Neuron (in vitro differentiated cells): Measurements from ENCODE around the gene TMEM186.
"Not testable (repeated sequence)": the region's sequence is repeated elsewhere in the genome, so short reads cannot be mapped to it uniquely, and the experiment has no call there.

ENCODE experiments used
- H2AFZ ChIP-seq: one replicate; pipeline ENCODE4 v1.6.1; 2013; ENCODE audit warnings: low read depth, mild to moderate bottlenecking, inconsistent platforms, low read length, moderate library complexity
- H3K27me3 ChIP-seq: one replicate; pipeline ENCODE4 v1.6.1; 2013; ENCODE audit warnings: low read length; ENCODE audit not compliant: insufficient read depth
- H3K36me3 ChIP-seq: one replicate; pipeline ENCODE4 v1.6.1; 2013; ENCODE audit warnings: low read length; ENCODE audit not compliant: insufficient read depth
- H3K4me1 ChIP-seq: one replicate; pipeline ENCODE4 v1.6.1; 2013; ENCODE audit warnings: low read length; ENCODE audit not compliant: insufficient read depth
- H3K4me3 ChIP-seq: 2 replicates; pipeline ENCODE4 v1.5.1; 2013; ENCODE audit warnings: mild to moderate bottlenecking, low read length, moderate library complexity
- H3K9me3 ChIP-seq: one replicate; pipeline ENCODE4 v1.6.1; 2013; ENCODE audit warnings: low read length

The TMEM186 gene

DNA sequence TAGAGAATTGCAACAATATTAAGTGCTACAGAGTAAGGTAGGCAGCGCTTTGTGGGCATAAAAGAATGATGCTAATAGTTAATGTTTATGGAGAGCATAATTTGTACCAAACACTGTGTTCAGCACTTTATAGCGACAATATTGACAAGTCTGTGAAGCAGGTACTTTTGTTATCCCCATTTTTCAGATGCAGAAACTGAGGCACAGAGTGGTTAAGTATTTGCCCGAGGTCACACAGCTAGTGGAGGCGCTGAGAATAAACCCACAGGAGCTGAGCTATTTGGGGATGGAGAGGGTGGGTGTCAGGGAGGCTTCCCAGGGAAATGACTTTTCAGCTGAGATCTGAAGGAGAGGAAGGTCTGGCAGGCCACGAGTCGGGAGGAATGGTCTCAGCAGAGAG lies 39.4 kb downstream of the TMEM186 start:
- Histone ChIP-seq H3K4me3 (no peak overlapping the region), H3K9me3 (no peaks in the 10 kb centered on the region), H3K4me1 (no peaks in the 10 kb centered on the region), H3K36me3 (peaks cover 76% of the 10 kb centered on the region), H2AFZ (no peak overlapping the region), H3K27me3 (no peaks in the 10 kb centered on the region)

DNA sequence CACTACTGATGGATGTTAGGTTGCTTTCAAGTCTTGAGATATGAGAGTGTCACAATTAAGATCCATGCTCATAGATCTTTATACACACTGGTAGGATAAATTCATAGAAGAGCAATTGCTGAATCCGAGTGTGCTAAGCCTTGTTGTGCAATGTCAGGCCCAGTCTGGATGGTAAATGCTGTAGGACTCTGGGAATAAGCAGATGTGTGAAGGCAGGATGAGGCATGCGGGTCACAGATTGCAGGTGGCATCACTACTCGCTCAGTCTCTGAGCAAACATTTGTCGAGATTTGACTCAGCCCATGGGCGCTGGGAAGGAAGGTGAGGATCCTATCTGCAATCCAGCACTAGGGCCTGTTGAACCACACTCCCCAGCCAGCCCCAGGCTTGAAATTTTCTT lies 40.7 kb downstream of the TMEM186 start:
- peaks cover 78% of the 10 kb centered on the region for H3K36me3 ChIP-seq
- H2AFZ ChIP-seq, result no peak overlapping the region
- H3K9me3 ChIP-seq, result no peaks in the 10 kb centered on the region

DNA sequence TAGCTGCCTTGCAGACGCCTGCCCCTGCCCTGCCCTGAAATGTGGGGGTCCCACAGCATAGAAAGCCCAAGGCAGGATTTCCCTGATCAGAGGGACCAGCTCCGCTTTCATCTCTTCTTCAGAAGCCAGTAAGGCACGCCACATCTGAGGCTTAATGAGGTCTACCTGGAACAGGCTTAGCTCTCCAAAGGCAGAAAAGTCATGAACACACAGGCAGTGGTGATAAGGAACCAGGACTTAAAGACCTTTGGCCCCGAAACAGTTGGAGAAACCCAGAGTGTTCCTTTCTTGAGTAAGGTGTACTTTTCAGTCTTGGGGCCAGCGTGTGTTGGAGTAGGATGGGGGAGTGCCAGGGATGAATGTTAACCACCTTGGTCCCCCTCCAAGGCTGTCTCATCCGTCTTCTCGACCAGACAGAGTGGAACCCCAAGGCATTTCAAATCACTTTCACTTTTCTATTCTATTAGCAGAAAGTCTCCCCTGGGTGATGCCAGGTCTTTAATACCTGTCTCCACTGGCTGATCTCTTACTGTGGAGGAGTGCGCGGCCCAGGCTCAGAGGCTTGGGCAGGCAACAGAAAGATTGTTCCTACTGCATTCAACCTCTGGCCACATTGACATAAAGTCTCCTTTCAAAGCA lies 43.9 kb downstream of the TMEM186 start:
- Histone ChIP-seq H3K27me3 (no peaks in the 10 kb centered on the region), H3K4me3 (no peak overlapping the region), H3K9me3 (no peaks in the 10 kb centered on the region), H2AFZ (no peak overlapping the region), H3K4me1 (no peaks in the 10 kb centered on the region), H3K36me3 (peaks cover 79% of the 10 kb centered on the region)

More for the DNA sequence above, 40.7 kb downstream of the TMEM186 start:
- Histone ChIP-seq H3K4me1 (no peaks in the 10 kb centered on the region), H3K27me3 (no peaks in the 10 kb centered on the region), H3K4me3 (no peak overlapping the region)

DNA sequence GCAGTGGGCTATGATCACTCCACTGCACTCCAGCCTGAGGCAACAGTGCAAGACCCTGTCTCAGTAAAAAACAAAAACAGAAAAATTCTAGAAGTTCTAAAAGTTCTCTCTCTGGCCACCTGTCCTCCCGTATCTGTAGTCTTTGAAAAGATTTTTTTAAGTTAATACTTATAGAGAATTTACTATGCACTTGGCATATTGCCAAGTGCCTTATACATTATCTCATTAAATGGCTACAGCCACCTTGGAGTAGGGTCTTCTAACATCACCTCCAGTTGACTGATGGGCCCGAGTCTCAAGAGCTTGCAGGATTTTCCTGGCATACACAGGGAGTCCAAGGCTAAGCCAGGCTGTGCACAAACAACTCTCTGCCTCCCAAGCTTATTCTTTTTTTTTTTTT lies 44.7 kb downstream of the TMEM186 start:
- no peaks in the 10 kb centered on the region for H3K4me1 ChIP-seq
- peaks cover 75% of the 10 kb centered on the region for H3K36me3 ChIP-seq
- H3K4me3 ChIP-seq, result no peak overlapping the region
- H2AFZ ChIP-seq, result no peak overlapping the region
- H3K9me3 ChIP-seq, result no peaks in the 10 kb centered on the region
- H3K27me3 ChIP-seq, result no peaks in the 10 kb centered on the region

DNA sequence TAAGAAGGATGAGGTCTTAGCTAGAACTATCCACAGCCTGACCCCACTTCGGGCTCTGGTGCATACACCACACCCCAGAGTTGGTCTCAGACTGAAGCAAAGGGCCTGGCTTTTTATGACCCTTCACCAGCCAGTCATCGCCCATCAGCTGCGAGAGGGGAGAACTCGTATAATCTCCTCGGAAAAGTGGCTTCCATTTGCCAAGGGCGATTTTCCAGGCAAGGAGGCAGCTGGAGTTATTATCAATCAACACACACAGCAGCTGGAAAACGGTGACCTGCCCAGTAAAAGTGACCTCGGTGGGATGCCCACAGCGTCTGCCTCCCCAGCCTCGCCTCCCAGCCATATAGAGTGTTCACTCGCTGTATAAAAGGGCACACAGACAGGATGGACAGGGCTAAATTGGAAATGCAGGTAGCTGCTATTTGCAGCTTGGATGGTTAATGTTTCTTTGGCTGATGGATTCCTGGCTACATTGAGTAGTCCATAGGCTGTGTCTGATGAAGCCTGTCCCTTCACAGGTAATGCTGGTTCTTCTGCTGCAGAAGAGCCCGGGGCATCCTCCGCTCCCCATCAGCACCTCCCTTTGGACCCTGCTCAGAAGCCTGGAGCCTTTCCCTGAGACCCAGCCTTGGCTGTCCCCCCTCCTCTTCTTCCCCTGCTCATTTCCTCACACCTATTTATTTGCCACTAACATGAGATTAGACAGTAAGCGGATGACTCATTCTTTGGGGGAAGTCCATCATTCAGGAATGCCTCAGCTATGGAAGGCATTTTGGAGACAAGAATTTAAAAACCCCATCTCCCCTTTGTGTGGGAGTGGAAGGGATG lies 45.7 kb downstream of the TMEM186 start:
- peaks cover 70% of the 10 kb centered on the region for H3K36me3 ChIP-seq
- no peaks in the 10 kb centered on the region for H3K9me3 ChIP-seq
- H3K27me3 ChIP-seq, result no peaks in the 10 kb centered on the region

DNA sequence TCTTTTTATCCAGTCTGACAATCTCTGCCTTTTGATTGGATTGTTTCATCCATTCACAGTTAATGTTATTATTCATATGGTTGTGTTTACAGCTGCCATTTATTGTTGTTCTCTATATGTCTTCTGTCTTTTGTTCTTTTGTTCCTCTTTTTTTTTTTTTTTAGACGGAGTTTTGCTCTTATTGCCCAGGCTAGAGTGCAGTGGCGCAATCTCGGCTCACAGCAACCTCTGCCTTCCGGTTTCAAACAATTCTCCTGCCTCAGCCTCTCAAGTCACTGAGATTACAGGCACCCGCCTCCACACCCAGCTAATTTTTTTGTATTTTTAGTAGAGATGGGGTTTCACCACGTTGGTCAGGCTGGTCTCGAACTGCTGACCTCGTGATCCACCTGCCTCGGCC lies 48.5 kb downstream of the TMEM186 start:
- H3K27me3 ChIP-seq, H3K4me1 ChIP-seq, H2AFZ ChIP-seq, H3K9me3 ChIP-seq, H3K4me3 ChIP-seq: not testable (repeated sequence)
- H3K36me3 ChIP-seq, result peaks cover 65% of the 10 kb centered on the region

More for the DNA sequence above, 45.7 kb downstream of the TMEM186 start:
- Histone ChIP-seq H3K4me1 (no peaks in the 10 kb centered on the region), H2AFZ (no peak overlapping the region), H3K4me3 (no peak overlapping the region)
